HCT116 (cell line): ENCODE data around the gene SOX6. TPM values are rescaled to one million over a fixed set of nuclear protein-coding genes. Genes with fewer than 3 reads are reported as not detected.
"Not testable (repeated sequence)": the region's sequence is repeated elsewhere in the genome, so short reads cannot be mapped to it uniquely, and the experiment has no call there.

ENCODE experiments used
- ATAC-seq: fragments of 200-7000 bp; cut with Tn5 transposase; 2 replicates; pipeline ENCODE4 v1.9.1; 2020; ENCODE audit warnings: mild to moderate bottlenecking, moderate library complexity
- BruUV-seq: library from RNA; stranded (reverse); fragments of 400-500 nt; replicated peaks from 2 replicates; lab custom pipeline; 2021; lab: Mats Ljungman, UMichigan
- CTCF ChIA-PET: fragments of 300-600 bp; sonication (Branson Sonifier 250); formaldehyde crosslinking; loops from one replicate; lab custom pipeline; 2021; ENCODE audit warnings: antibody characterized with exemption; lab: Charles Lee
- POLR2A ChIA-PET: fragments of 300-600, 350-600 bp; sonication (Branson Sonifier 250); formaldehyde crosslinking; loops from one replicate; lab custom pipeline; 2021; ENCODE audit warnings: antibody characterized with exemption; lab: Charles Lee
- RAD21 ChIA-PET, 2 experiments: fragments of 300-600 bp; sonication (Branson Sonifier 250); formaldehyde crosslinking; loops; one replicate each; lab custom pipeline; 2023; ENCODE audit warnings: low total read pairs in 2 of 2; ENCODE audit not compliant: uncharacterized antibody in 2 of 2, unreplicated experiment in 2 of 2, low non-redundant PET in 1 of 2; lab: Charles Lee
- DNase-seq: peaks from one replicate; pipeline ENCODE4 v3.0.0-alpha.2; 2010; ENCODE audit warnings: low read depth, low spot score
- H2AFZ ChIP-seq: fragments of 200-600 bp; shearing (Covaris generic), sonication (generic); 2 replicates; pipeline ENCODE4 v1.6.1; 2017; ENCODE audit warnings: low read depth, mixed run types, mixed read lengths, antibody characterized with exemption, low read length; ENCODE audit not compliant: poor library complexity, severe bottlenecking
- H3K27ac ChIP-seq: 2 replicates; pipeline ENCODE4 v1.5.1; 2012; ENCODE audit warnings: low read depth, low read length
- H3K27me3 ChIP-seq: fragments of 200-600 bp; sonication (generic); 2 replicates; pipeline ENCODE4 v1.6.1; 2016; ENCODE audit warnings: mixed run types, low read length, mixed read lengths; ENCODE audit not compliant: insufficient read depth
- H3K36me3 ChIP-seq, 2 experiments: fragments of 200-500 bp in 1 of 2; fragments of 200-600 bp in 1 of 2; sonication (Bioruptor generic) in 1 of 2; sonication (generic) in 1 of 2; 2 replicates each; pipeline versions ENCODE4 v1.5.1 to v1.6.1; 2014 to 2016; ENCODE audit warnings: low read length in 2 of 2, inconsistent platforms in 1 of 2, mixed read lengths in 1 of 2, mixed run types in 1 of 2; ENCODE audit not compliant: insufficient read depth in 2 of 2, control insufficient read depth in 1 of 2
- H3K4me1 ChIP-seq, 2 experiments: fragments of 200-600 bp in 1 of 2; sonication (generic) in 1 of 2; 2 replicates each; pipeline versions ENCODE4 v1.5.1 to v1.6.1; 2012 to 2017; ENCODE audit warnings: low read length in 2 of 2, inconsistent platforms in 1 of 2, mild to moderate bottlenecking in 1 of 2, mixed read lengths in 1 of 2, mixed run types in 1 of 2, moderate library complexity in 1 of 2; ENCODE audit not compliant: insufficient read depth in 2 of 2, control insufficient read depth in 1 of 2
- H3K4me2 ChIP-seq: fragments of 200-600 bp; sonication (generic); 2 replicates; pipeline ENCODE4 v1.6.1; 2017; ENCODE audit warnings: mixed run types, low read length, mixed read lengths
- H3K4me3 ChIP-seq, 2 experiments: fragments of 200-600 bp in 1 of 2; sonication (generic) in 1 of 2; replicated peaks in 1 of 2; 2 replicates each; pipeline ENCODE4 v1.5.1; 2011 to 2016; ENCODE audit warnings: low read length in 2 of 2, control low read depth in 1 of 2, low read depth in 1 of 2, mild to moderate bottlenecking in 1 of 2, mixed read lengths in 1 of 2, mixed run types in 1 of 2
- H3K79me2 ChIP-seq: fragments of 200-600 bp; sonication (generic); 2 replicates; pipeline ENCODE4 v1.6.1; 2017; ENCODE audit warnings: mild to moderate bottlenecking, mixed run types, low read length, moderate library complexity, mixed read lengths; ENCODE audit not compliant: insufficient read depth
- H3K9ac ChIP-seq: fragments of 200-600 bp; sonication (generic); 2 replicates; pipeline ENCODE4 v1.6.1; 2016; ENCODE audit warnings: low read length, mixed read lengths
- H3K9me2 ChIP-seq: fragments of 200-600 bp; sonication (generic), shearing (Covaris generic); 2 replicates; pipeline ENCODE4 v1.6.1; 2017; ENCODE audit warnings: mixed run types, mild to moderate bottlenecking, moderate library complexity; ENCODE audit not compliant: insufficient read depth
- H3K9me3 ChIP-seq, 2 experiments: fragments of 200-500 bp in 1 of 2; fragments of 200-600 bp in 1 of 2; sonication (Bioruptor generic) in 1 of 2; sonication (generic) in 1 of 2; 2 replicates each; pipeline ENCODE4 v1.6.1; 2014 to 2017; ENCODE audit warnings: low read length in 2 of 2, mixed read lengths in 2 of 2, inconsistent platforms in 1 of 2, low read depth in 1 of 2, mild to moderate bottlenecking in 1 of 2, mixed run types in 1 of 2, moderate library complexity in 1 of 2; ENCODE audit not compliant: control insufficient read depth in 1 of 2, insufficient read depth in 1 of 2
- H4K20me1 ChIP-seq: fragments of 200-600 bp; sonication (generic), shearing (Covaris generic); 2 replicates; pipeline ENCODE4 v1.6.1; 2017; ENCODE audit warnings: mixed run types, mild to moderate bottlenecking, moderate library complexity; ENCODE audit not compliant: insufficient read depth
- CTCF ChIP-seq, 3 experiments: fragments of 200-600 bp in 1 of 3; sonication (generic) in 1 of 3; IDR thresholded peaks in 2 of 3; conservative IDR thresholded peaks in 1 of 3; 2 replicates each; pipeline ENCODE4 v1.5.1; 2012 to 2017; ENCODE audit warnings: low read depth in 2 of 3, low read length in 2 of 3, antibody characterized with exemption in 1 of 3, borderline replicate concordance in 1 of 3, control low read depth in 1 of 3, mild to moderate bottlenecking in 1 of 3, mixed read lengths in 1 of 3, mixed run types in 1 of 3, moderate library complexity in 1 of 3; ENCODE audit not compliant: insufficient read depth in 1 of 3
- ELF1 ChIP-seq: IDR thresholded peaks from 2 replicates; pipeline ENCODE4 v1.6.1; 2012; ENCODE audit warnings: low read depth, borderline replicate concordance
- EZH2 ChIP-seq: fragments of 200-600 bp; sonication (generic); IDR thresholded peaks from 2 replicates; pipeline ENCODE4 v1.6.1; 2017; ENCODE audit warnings: antibody characterized with exemption, mixed run types
- FOSL1 ChIP-seq: IDR thresholded peaks from 2 replicates; pipeline ENCODE4 v1.6.1; 2012; ENCODE audit warnings: low read depth
- MAX ChIP-seq: IDR thresholded peaks from 2 replicates; pipeline ENCODE4 v1.6.1; 2012
- RAD21 ChIP-seq: IDR thresholded peaks from 2 replicates; pipeline ENCODE4 v1.6.1; 2012; ENCODE audit warnings: low read depth, mild to moderate bottlenecking
- REST ChIP-seq: IDR thresholded peaks from 2 replicates; pipeline ENCODE4 v1.6.1; 2012; ENCODE audit warnings: low read depth
- SIN3A ChIP-seq: IDR thresholded peaks from 2 replicates; pipeline ENCODE4 v1.6.1; 2012; ENCODE audit warnings: low read depth
- SP1 ChIP-seq: IDR thresholded peaks from 2 replicates; pipeline ENCODE4 v1.6.1; 2012; ENCODE audit warnings: low read depth
- SRF ChIP-seq: IDR thresholded peaks from 2 replicates; pipeline ENCODE4 v1.6.1; 2012; ENCODE audit warnings: low read depth
- TCF7L2 ChIP-seq: IDR thresholded peaks from 2 replicates; pipeline ENCODE4 v1.7.0; 2011; ENCODE audit warnings: borderline replicate concordance, inconsistent platforms; ENCODE audit not compliant: insufficient read depth, insufficient read length; ENCODE audit errors: extremely low read depth
- ZNF274 ChIP-seq: fragments of 200-500 bp; sonication (Bioruptor generic); IDR thresholded peaks from 2 replicates; pipeline ENCODE4 v1.6.1; 2014; ENCODE audit warnings: mild to moderate bottlenecking, low read depth, low read length, inconsistent platforms
- intact Hi-C: fragments of 100-400 bp; cut with micrococcal nuclease; formaldehyde crosslinking; loops from 2 replicates; pipeline ENCODE4 v1.10.0; 2022
- total RNA-seq: library from RNA; stranded (reverse); gene quantifications from one replicate; pipeline ENCODE4 v1.2.1, GENCODE V29; 2021; ENCODE audit not compliant: unreplicated experiment

Gene SOX6
- total RNA-seq, 1 experiment from 2014 or later = 0.81 TPM

GRCh38 chr11:16377746-16378145 lies 21.4 kb upstream of the SOX6 start:
- ChIA-PET CTCF (no interaction called here), RAD21 (no interaction called here), POLR2A (no interaction called here)
- BruUV-seq = no TSS peak
- Histone ChIP-seq H3K9me2 (no peaks in the 10 kb centered on the region), H3K4me3 (no peak overlapping the region), H3K4me1 (no peaks in the 10 kb centered on the region), H3K79me2 (no peaks in the 10 kb centered on the region), H3K27ac (no peak overlapping the region), H3K4me2 (no peak overlapping the region), H3K9ac (no peak overlapping the region), H4K20me1 (no peaks in the 10 kb centered on the region; the same call in 1 of the 2 replicates), H3K9me3 (no peaks in the 10 kb centered on the region), H3K36me3 (no peaks in the 10 kb centered on the region), H2AFZ (no peak overlapping the region), H3K27me3 (peaks cover 8% of the 10 kb centered on the region; the same call in 1 of the 2 replicates)
- DNase-seq (no peak), ATAC-seq (no peak)
- intact Hi-C loops = no loop called here
- no peak for TF ChIP-seq ZNF274
- TF ChIP-seq TCF7L2 = no peak
- TF ChIP-seq MAX = no peak
- TF ChIP-seq ELF1 = no peak
- TF ChIP-seq SRF = no peak
- TF ChIP-seq CTCF (IDR thresholded peaks at IDR 0.05 in 2 of 3, conservative IDR thresholded peaks at IDR 0.05 in 1 of 3; ENCODE audit: borderline replicate concordance in 1 of 3, insufficient read depth in 1 of 3, low read depth in 2 of 3, low read length in 2 of 3) = no peak
- TF ChIP-seq SIN3A = no peak
- no peak for TF ChIP-seq EZH2
- no peak for TF ChIP-seq SP1
- no peak for TF ChIP-seq RAD21
- TF ChIP-seq FOSL1 = no peak
- no peak for TF ChIP-seq REST

GRCh38 chr11:16375664-16376063 lies 19.3 kb upstream of the SOX6 start:
- intact Hi-C loops, ATAC-seq: not testable (repeated sequence)

More at GRCh38 chr11:16375664-16376063, 19.3 kb upstream of the SOX6 start:
- BruUV-seq, H3K27me3 ChIP-seq, H3K4me3 ChIP-seq, DNase-seq, H3K36me3 ChIP-seq, H3K9me3 ChIP-seq, POLR2A ChIA-PET, H3K9me2 ChIP-seq, H3K4me2 ChIP-seq, H3K27ac ChIP-seq, H2AFZ ChIP-seq, H3K4me1 ChIP-seq, RAD21 ChIA-PET, H4K20me1 ChIP-seq, H3K79me2 ChIP-seq, CTCF ChIA-PET, H3K9ac ChIP-seq: not testable (repeated sequence)
